Liver (tissue), 3 donors: ENCODE measurements around the gene USP5.

Experiments
- ATF3 ChIP-seq: IDR thresholded peaks from 2 replicates; pipeline ENCODE4 v1.6.1; 2016; ENCODE audit warnings: antibody characterized with exemption
- CTCF ChIP-seq: fragments of 150-350 bp; IDR thresholded peaks from 2 replicates; pipeline ENCODE4 v1.5.1; 2017; ENCODE audit warnings: improper control_type of control experiment, low read depth, low read length; ENCODE audit not compliant: missing input control
- FOXA1 ChIP-seq: IDR thresholded peaks from 2 replicates; pipeline ENCODE4 v1.6.1; 2016; ENCODE audit warnings: antibody characterized with exemption
- GABPA ChIP-seq, 2 donors: IDR thresholded peaks in 1 of 2; conservative IDR thresholded peaks in 1 of 2; 2 replicates each; pipeline ENCODE4 v1.6.1; 2016; ENCODE audit warnings: antibody characterized with exemption in 2 of 2, mild to moderate bottlenecking in 1 of 2, moderate library complexity in 1 of 2
- HNF4G ChIP-seq: IDR thresholded peaks from 2 replicates; pipeline ENCODE4 v1.6.1; 2016; ENCODE audit warnings: antibody characterized with exemption
- JUND ChIP-seq, 2 donors: IDR thresholded peaks; 2 replicates each; pipeline ENCODE4 v1.6.1; 2016; ENCODE audit warnings: antibody characterized with exemption in 2 of 2
- MAX ChIP-seq: IDR thresholded peaks from 2 replicates; pipeline ENCODE4 v1.6.1; 2016; ENCODE audit warnings: antibody characterized with exemption
- RAD21 ChIP-seq, 2 donors: IDR thresholded peaks; 2 replicates each; pipeline ENCODE4 v1.6.1; 2016; ENCODE audit warnings: antibody characterized with exemption in 2 of 2, mild to moderate bottlenecking in 2 of 2
- REST ChIP-seq: IDR thresholded peaks from 2 replicates; pipeline ENCODE4 v1.6.1; 2016; ENCODE audit warnings: antibody characterized with exemption, mild to moderate bottlenecking
- SP1 ChIP-seq: IDR thresholded peaks from 2 replicates; pipeline ENCODE4 v1.6.1; 2018; ENCODE audit warnings: antibody characterized with exemption, mild to moderate bottlenecking
- TAF1 ChIP-seq: conservative IDR thresholded peaks from 2 replicates; pipeline ENCODE4 v1.6.1; 2016; ENCODE audit warnings: antibody characterized with exemption, mild to moderate bottlenecking
- YY1 ChIP-seq: IDR thresholded peaks from 2 replicates; pipeline ENCODE4 v1.6.1; 2016; ENCODE audit warnings: antibody characterized with exemption, mild to moderate bottlenecking
- ZBTB33 ChIP-seq: IDR thresholded peaks from 2 replicates; pipeline ENCODE4 v1.6.1; 2016; ENCODE audit warnings: antibody characterized with exemption
- donor health status: healthy.
- donor health status: healthy.

- TF ChIP-seq CTCF (no peak), RAD21 (IDR thresholded peaks at IDR 0.05) (no peak), GABPA (IDR thresholded peaks at IDR 0.05 in 1 of 2, conservative IDR thresholded peaks at IDR 0.05 in 1 of 2) (no peak), FOXA1 (no peak), ATF3 (no peak), REST (no peak), JUND (IDR thresholded peaks at IDR 0.05) (no peak), ZBTB33 (no peak), SP1 (no peak), YY1 (no peak), TAF1 (no peak), MAX (no peak), HNF4G (no peak)
Measured at GRCh38 chr12:6816598-6816997, 35.4 kb upstream of the USP5 start.
